CMK (cell line): ENCODE measurements around the gene ZDHHC13.
"Not testable (repeated sequence)": the region's sequence is repeated elsewhere in the genome, so short reads cannot be mapped to it uniquely, and the experiment has no call there.

ENCODE experiments used
- DNase-seq: peaks from one replicate; pipeline ENCODE4 v3.0.0-alpha.2; 2010; ENCODE audit warnings: low read depth

ZDHHC13 gene

GRCh38 chr11:19100885-19101284 is 16.1 kb upstream of the ZDHHC13 start:
- no peak for DNase-seq

- no peak for DNase-seq
Measured at GRCh38 chr11:19101796-19102520, 15.0 kb upstream of the ZDHHC13 start.

- no peak for DNase-seq
Measured at GRCh38 chr11:19102521-19102900, 14.5 kb upstream of the ZDHHC13 start.

- DNase-seq = no peak
Measured at GRCh38 chr11:19105011-19105410, 12.0 kb upstream of the ZDHHC13 start.

GRCh38 chr11:19107125-19107524 is 9.8 kb upstream of the ZDHHC13 start:
- DNase-seq = no peak

GRCh38 chr11:19110295-19110694 is 6.7 kb upstream of the ZDHHC13 start:
- no peak for DNase-seq

- no peak for DNase-seq
Measured at GRCh38 chr11:19111809-19112208, 5.2 kb upstream of the ZDHHC13 start.

GRCh38 chr11:19116276-19116970 is 545 bp upstream of the ZDHHC13 start:
- no peak for DNase-seq

- no peak for DNase-seq
Measured at GRCh38 chr11:19117760-19118097, 761 bp downstream of the ZDHHC13 start.

- no peak for DNase-seq
Measured at GRCh38 chr11:19121646-19122045, 4.7 kb downstream of the ZDHHC13 start.

- no peak for DNase-seq
Measured at GRCh38 chr11:19122960-19123615, 6.1 kb downstream of the ZDHHC13 start.

- DNase-seq = not testable (repeated sequence)
Measured at GRCh38 chr11:19126562-19127325, 9.8 kb downstream of the ZDHHC13 start.

- DNase-seq = no peak
Measured at GRCh38 chr11:19134004-19134403, 17.0 kb downstream of the ZDHHC13 start.

GRCh38 chr11:19136884-19137283 is 19.9 kb downstream of the ZDHHC13 start:
- not testable (repeated sequence) for DNase-seq

GRCh38 chr11:19145319-19145718 is 28.4 kb downstream of the ZDHHC13 start:
- DNase-seq = no peak

GRCh38 chr11:19156892-19157291 is 39.9 kb downstream of the ZDHHC13 start:
- no peak for DNase-seq

GRCh38 chr11:19160847-19161246 is 43.9 kb downstream of the ZDHHC13 start:
- no peak for DNase-seq

- DNase-seq = no peak
Measured at GRCh38 chr11:19161651-19162050, 44.7 kb downstream of the ZDHHC13 start.

GRCh38 chr11:19162951-19163505 is 46.1 kb downstream of the ZDHHC13 start:
- no peak for DNase-seq

GRCh38 chr11:19163617-19164016 is 46.6 kb downstream of the ZDHHC13 start:
- no peak for DNase-seq

- no peak for DNase-seq
Measured at GRCh38 chr11:19164230-19164855, 47.4 kb downstream of the ZDHHC13 start.

- no peak for DNase-seq
Measured at GRCh38 chr11:19164881-19165280, 47.9 kb downstream of the ZDHHC13 start.
